ENCODE measurements around the gene ZBTB17. TPM values are rescaled to one million over a fixed set of nuclear protein-coding genes. Genes with fewer than 3 reads are reported as not detected.
A peak's percentile ranks its signal among the peaks of the same experiment; 100 is the strongest.

Gene ZBTB17
- total and polyA plus RNA-seq, 2 of the 4 experiments (the other 2 are of a cell fraction), result 26.3 to 58.2 TPM

DNA sequence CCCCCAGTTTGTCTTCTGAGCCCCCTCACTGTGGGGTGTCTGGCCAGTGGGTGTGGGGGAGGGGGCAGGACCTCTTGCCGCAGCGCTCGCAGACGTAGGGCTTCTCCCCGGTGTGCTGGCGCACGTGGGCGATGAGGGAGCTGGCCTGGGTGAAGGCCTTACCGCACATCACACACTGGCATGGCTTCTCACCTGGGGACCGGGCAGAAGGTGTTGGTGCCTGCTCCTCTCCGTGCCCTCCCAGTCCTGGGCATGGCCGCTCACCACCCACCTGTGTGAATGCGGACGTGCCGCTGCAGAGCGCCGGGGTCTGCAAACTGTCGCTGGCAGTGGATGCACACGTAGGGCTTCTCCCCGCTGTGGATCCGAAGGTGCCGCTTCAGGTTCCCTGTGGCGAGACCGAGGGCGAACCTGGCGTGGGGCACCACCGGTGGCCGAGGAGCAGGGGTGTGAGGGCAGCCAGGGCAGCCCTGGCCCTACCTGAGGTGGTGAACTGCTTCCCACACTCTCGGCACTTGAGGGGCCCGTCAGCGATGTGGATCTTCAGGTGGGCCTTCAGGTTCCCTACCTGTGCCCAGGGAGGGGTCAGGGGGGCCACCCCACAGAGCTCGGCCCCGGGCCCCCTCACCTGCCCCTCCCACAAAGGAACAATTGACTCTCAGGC is 32.4 kb downstream of the ZBTB17 start:
- Histone ChIP-seq H2BK20ac (ENCODE audit: low read depth, low read length) (no peak overlapping the region), H3K4me1 (ENCODE audit: control insufficient read depth, insufficient read depth, low read length) (peaks cover 15% of the 10 kb centered on the region), H2AK9ac (replicated peaks; ENCODE audit: low read depth, low read length, poor library complexity) (peak overlapping the region; percentile 63), H3K14ac (replicated peaks; ENCODE audit: low read depth, low read length) (no peak overlapping the region), H3K4me3 (ENCODE audit: insufficient read depth, low read depth, low read length) (no peak overlapping the region), H3K9ac (ENCODE audit: low read depth, low read length) (no peak overlapping the region), H3K23ac (ENCODE audit: low read depth, low read length) (no peak overlapping the region), H3K9me3 (ENCODE audit: control insufficient read depth, insufficient read depth, low read length) (no peaks in the 10 kb centered on the region), H2BK5ac (ENCODE audit: low read depth, low read length, poor library complexity, severe bottlenecking) (no peak overlapping the region), H3K18ac (ENCODE audit: low read depth, low read length) (no peak overlapping the region), H3K56ac (ENCODE audit: extremely low read depth, insufficient read depth, low read length) (no peak overlapping the region), H2AK5ac (ENCODE audit: low read depth, low read length) (no peak overlapping the region), H3K79me1 (ENCODE audit: low read depth in 1 of 2, low read length in 2 of 2) (peaks cover 26 to 77% of the 10 kb centered on the region in 2 experiments; a peak in 3 of 4 replicates), H4K5ac (ENCODE audit: low read depth, low read length) (no peak overlapping the region), H3K4me2 (ENCODE audit: low read depth, low read length) (no peak overlapping the region), H4K20me1 (ENCODE audit: insufficient read depth, low read length) (peaks cover 3% of the 10 kb centered on the region; the same call in 1 of the 2 replicates), H3K4ac (ENCODE audit: low read depth, low read length) (no peak overlapping the region), H3K27me3 (ENCODE audit: control insufficient read depth, insufficient read depth, low read length) (no peaks in the 10 kb centered on the region), H3K36me3 (ENCODE audit: control insufficient read depth, insufficient read depth, low read length) (peaks cover 79% of the 10 kb centered on the region), H3K27ac (ENCODE audit: insufficient read depth, low read length) (no peak overlapping the region), H4K91ac (ENCODE audit: insufficient read depth, low read depth, low read length) (no peak overlapping the region), H3K9me1 (ENCODE audit: insufficient read depth, low read length) (peaks cover 30% of the 10 kb centered on the region), H4K8ac (ENCODE audit: low read depth in 2 of 2, low read length in 2 of 2) (no peak overlapping the region), H2BK15ac (ENCODE audit: low read depth, low read length) (no peak overlapping the region), H2BK120ac (ENCODE audit: low read depth, low read length) (no peak overlapping the region), H2AFZ (replicated peaks; ENCODE audit: low read length, poor library complexity) (no peak overlapping the region)
- POLR2A ChIA-PET (ENCODE audit: unreplicated experiment), result no interaction called here
- CTCF ChIA-PET, result interaction anchor here (0.6 kb wide), 1 partner anchor 20 kb away, joined by 4 read pairs; no protein-coding TSS in a partner anchor
- ATAC-seq (ENCODE audit: low read depth) (no peak), DNase-seq (no peak)
- dilution Hi-C loops (cut with HindIII; ENCODE audit: low sequenced_read_pairs, unreplicated experiment), result no loop called here
- TF ChIP-seq, protein P1, sequence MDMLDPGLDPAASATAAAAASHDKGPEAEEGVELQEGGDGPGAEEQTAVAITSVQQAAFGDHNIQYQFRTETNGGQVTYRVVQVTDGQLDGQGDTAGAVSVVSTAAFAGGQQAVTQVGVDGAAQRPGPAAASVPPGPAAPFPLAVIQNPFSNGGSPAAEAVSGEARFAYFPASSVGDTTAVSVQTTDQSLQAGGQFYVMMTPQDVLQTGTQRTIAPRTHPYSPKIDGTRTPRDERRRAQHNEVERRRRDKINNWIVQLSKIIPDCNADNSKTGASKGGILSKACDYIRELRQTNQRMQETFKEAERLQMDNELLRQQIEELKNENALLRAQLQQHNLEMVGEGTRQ (IDR thresholded peaks at IDR 0.05; ENCODE audit: low read depth, low read length), result no peak
- TF ChIP-seq CEBPB (IDR thresholded peaks at IDR 0.05; ENCODE audit: low read depth, low read length), result no peak
- no peak for TF ChIP-seq CHD1 (IDR thresholded peaks at IDR 0.05; ENCODE audit: low read depth, low read length)
- no peak for TF ChIP-seq MAZ (IDR thresholded peaks at IDR 0.05; ENCODE audit: borderline replicate concordance, low read depth, low read length)
- no peak for TF ChIP-seq MAFK (IDR thresholded peaks at IDR 0.05; ENCODE audit: low read depth, low read length)
- no peak for TF ChIP-seq RCOR1 (IDR thresholded peaks at IDR 0.05; ENCODE audit: insufficient replicate concordance, low read length)
- TF ChIP-seq, protein P2, sequence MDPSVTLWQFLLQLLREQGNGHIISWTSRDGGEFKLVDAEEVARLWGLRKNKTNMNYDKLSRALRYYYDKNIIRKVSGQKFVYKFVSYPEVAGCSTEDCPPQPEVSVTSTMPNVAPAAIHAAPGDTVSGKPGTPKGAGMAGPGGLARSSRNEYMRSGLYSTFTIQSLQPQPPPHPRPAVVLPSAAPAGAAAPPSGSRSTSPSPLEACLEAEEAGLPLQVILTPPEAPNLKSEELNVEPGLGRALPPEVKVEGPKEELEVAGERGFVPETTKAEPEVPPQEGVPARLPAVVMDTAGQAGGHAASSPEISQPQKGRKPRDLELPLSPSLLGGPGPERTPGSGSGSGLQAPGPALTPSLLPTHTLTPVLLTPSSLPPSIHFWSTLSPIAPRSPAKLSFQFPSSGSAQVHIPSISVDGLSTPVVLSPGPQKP (IDR thresholded peaks at IDR 0.05; ENCODE audit: borderline replicate concordance, low read depth, low read length), result no peak
- no peak for TF ChIP-seq RFX5 (IDR thresholded peaks at IDR 0.05; ENCODE audit: low read depth, low read length)
- TF ChIP-seq MXI1 (IDR thresholded peaks at IDR 0.05; ENCODE audit: borderline replicate concordance, low read depth, low read length), result no peak
- TF ChIP-seq RAD21 (IDR thresholded peaks at IDR 0.05; ENCODE audit: low read length), result no peak
- no peak for TF ChIP-seq SMC3 (IDR thresholded peaks at IDR 0.05; ENCODE audit: low read depth, low read length)
- no peak for TF ChIP-seq FOS (IDR thresholded peaks at IDR 0.05; ENCODE audit: low read depth, low read length)
- no peak for TF ChIP-seq NFE2L2 (IDR thresholded peaks at IDR 0.05; ENCODE audit: low read depth, low read length)
- TF ChIP-seq BHLHE40 (IDR thresholded peaks at IDR 0.05; ENCODE audit: low read depth, low read length), result no peak
- TF ChIP-seq POLR2A (IDR thresholded peaks at IDR 0.05; ENCODE audit: low read depth, low read length), result no peak
- TF ChIP-seq, protein P3, sequence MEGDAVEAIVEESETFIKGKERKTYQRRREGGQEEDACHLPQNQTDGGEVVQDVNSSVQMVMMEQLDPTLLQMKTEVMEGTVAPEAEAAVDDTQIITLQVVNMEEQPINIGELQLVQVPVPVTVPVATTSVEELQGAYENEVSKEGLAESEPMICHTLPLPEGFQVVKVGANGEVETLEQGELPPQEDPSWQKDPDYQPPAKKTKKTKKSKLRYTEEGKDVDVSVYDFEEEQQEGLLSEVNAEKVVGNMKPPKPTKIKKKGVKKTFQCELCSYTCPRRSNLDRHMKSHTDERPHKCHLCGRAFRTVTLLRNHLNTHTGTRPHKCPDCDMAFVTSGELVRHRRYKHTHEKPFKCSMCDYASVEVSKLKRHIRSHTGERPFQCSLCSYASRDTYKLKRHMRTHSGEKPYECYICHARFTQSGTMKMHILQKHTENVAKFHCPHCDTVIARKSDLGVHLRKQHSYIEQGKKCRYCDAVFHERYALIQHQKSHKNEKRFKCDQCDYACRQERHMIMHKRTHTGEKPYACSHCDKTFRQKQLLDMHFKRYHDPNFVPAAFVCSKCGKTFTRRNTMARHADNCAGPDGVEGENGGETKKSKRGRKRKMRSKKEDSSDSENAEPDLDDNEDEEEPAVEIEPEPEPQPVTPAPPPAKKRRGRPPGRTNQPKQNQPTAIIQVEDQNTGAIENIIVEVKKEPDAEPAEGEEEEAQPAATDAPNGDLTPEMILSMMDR (conservative IDR thresholded peaks at IDR 0.05; ENCODE audit: low read depth, low read length), result no peak
- intact Hi-C loops (cut with micrococcal nuclease), result no loop called here
- no TSS peak for BruUV-seq (replicated peaks)
- WGBS, 2 experiments (ENCODE audit: extremely low coverage in 2 of 2, insufficient read length in 1 of 2), result 100% methylated on average over 7 of the region's 33 CpGs; no CpG with 5 or more reads in 1 of the 2 experiments
- in situ Hi-C loops (cut with MboI; ENCODE audit: low sequenced_read_pairs), result no loop called here
